Measurements from ENCODE around the gene FCGR1A.
A peak's percentile ranks its signal among the peaks of the same experiment; 100 is the strongest.
"Not testable (repeated sequence)": the region's sequence is repeated elsewhere in the genome, so short reads cannot be mapped to it uniquely, and the experiment has no call there.

Gene FCGR1A

GRCh38 chr1:149793885-149794284 lies 11.4 kb downstream of the FCGR1A start:
- not testable (repeated sequence) for H3K14ac ChIP-seq (ENCODE audit: low read length in 2 of 2); H3K4ac ChIP-seq (ENCODE audit: low read depth in 1 of 2, low read length in 2 of 2); H3K4me1 ChIP-seq (ENCODE audit: control insufficient read depth, insufficient read depth, low read depth, low read length); H4K91ac ChIP-seq (ENCODE audit: low read length); H3K23ac ChIP-seq (ENCODE audit: low read length in 2 of 2); H2AK5ac ChIP-seq (ENCODE audit: low read length, severe bottlenecking); H2BK120ac ChIP-seq (ENCODE audit: low read depth, low read length); H3K9me3 ChIP-seq (ENCODE audit: control insufficient read depth, low read length); H2AFZ ChIP-seq (ENCODE audit: low read depth, low read length); H3K4me2 ChIP-seq (ENCODE audit: low read length, poor library complexity, severe bottlenecking); H3K36me3 ChIP-seq (ENCODE audit: control insufficient read depth in 1 of 2, insufficient read depth in 2 of 2, low read depth in 1 of 2, low read length in 2 of 2); H2BK5ac ChIP-seq (ENCODE audit: low read depth, low read length, poor library complexity, severe bottlenecking); H2BK12ac ChIP-seq (ENCODE audit: low read length in 2 of 2); H2BK15ac ChIP-seq (ENCODE audit: low read depth, poor library complexity, severe bottlenecking); H3K27me3 ChIP-seq (ENCODE audit: control insufficient read depth in 1 of 2, insufficient read depth in 1 of 2, low read length in 2 of 2); H3K9ac ChIP-seq (ENCODE audit: low read length); H3K4me3 ChIP-seq (ENCODE audit: insufficient read depth in 1 of 2, low read depth in 1 of 2, low read length in 2 of 2); H3K79me1 ChIP-seq (replicated peaks; ENCODE audit: low read length, poor library complexity, severe bottlenecking); H3K18ac ChIP-seq (ENCODE audit: low read depth in 1 of 2, low read length in 2 of 2); H4K8ac ChIP-seq (ENCODE audit: low read length); H3K27ac ChIP-seq (ENCODE audit: low read length, poor library complexity, severe bottlenecking); DNase-seq
- WGBS: no CpG with 5 or more reads among the region's 5 CpGs

DNA sequence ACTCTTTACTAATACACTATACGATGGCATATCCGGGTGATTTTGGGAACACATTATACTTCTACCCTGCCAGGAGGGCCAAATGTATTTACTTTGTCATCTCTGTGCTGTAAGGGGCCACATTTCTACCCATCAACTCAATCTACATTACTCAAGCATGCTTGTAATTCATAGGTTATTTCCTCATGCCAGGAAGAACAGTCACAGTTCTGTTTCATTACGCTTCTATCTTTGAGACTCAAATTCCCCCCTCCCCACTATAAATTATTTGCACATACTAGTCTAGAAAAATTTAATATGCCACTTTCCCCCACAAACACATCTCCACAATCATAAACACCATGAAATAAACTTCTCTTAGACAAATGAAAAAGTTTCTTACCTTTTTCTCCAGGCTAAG lies 19.1 kb downstream of the FCGR1A start:
- H3K27me3 ChIP-seq (ENCODE audit: control insufficient read depth in 1 of 2, insufficient read depth in 1 of 2, low read length in 2 of 2); H2BK12ac ChIP-seq (ENCODE audit: low read length in 2 of 2); H3K4ac ChIP-seq (ENCODE audit: low read depth in 1 of 2, low read length in 2 of 2); H3K9ac ChIP-seq (ENCODE audit: low read length); H3K4me1 ChIP-seq (ENCODE audit: control insufficient read depth, insufficient read depth, low read depth, low read length); H3K18ac ChIP-seq (ENCODE audit: low read depth in 1 of 2, low read length in 2 of 2); DNase-seq; H3K36me3 ChIP-seq (ENCODE audit: control insufficient read depth in 1 of 2, insufficient read depth in 2 of 2, low read depth in 1 of 2, low read length in 2 of 2); H2AK5ac ChIP-seq (ENCODE audit: low read length, severe bottlenecking); H2BK15ac ChIP-seq (ENCODE audit: low read depth, poor library complexity, severe bottlenecking); H3K23ac ChIP-seq (ENCODE audit: low read length in 2 of 2); H3K9me3 ChIP-seq (ENCODE audit: control insufficient read depth, low read length); H3K79me1 ChIP-seq (replicated peaks; ENCODE audit: low read length, poor library complexity, severe bottlenecking); H2AFZ ChIP-seq (ENCODE audit: low read depth, low read length); H2BK120ac ChIP-seq (ENCODE audit: low read depth, low read length); H3K4me3 ChIP-seq (ENCODE audit: insufficient read depth in 1 of 2, low read depth in 1 of 2, low read length in 2 of 2); H2BK5ac ChIP-seq (ENCODE audit: low read depth, low read length, poor library complexity, severe bottlenecking); H3K27ac ChIP-seq (ENCODE audit: low read length, poor library complexity, severe bottlenecking); H3K4me2 ChIP-seq (ENCODE audit: low read length, poor library complexity, severe bottlenecking); H4K8ac ChIP-seq (ENCODE audit: low read length); H4K91ac ChIP-seq (ENCODE audit: low read length); H3K14ac ChIP-seq (ENCODE audit: low read length in 2 of 2): not testable (repeated sequence)
- WGBS: 90% methylated on average over 1 of the region's 3 CpGs

DNA sequence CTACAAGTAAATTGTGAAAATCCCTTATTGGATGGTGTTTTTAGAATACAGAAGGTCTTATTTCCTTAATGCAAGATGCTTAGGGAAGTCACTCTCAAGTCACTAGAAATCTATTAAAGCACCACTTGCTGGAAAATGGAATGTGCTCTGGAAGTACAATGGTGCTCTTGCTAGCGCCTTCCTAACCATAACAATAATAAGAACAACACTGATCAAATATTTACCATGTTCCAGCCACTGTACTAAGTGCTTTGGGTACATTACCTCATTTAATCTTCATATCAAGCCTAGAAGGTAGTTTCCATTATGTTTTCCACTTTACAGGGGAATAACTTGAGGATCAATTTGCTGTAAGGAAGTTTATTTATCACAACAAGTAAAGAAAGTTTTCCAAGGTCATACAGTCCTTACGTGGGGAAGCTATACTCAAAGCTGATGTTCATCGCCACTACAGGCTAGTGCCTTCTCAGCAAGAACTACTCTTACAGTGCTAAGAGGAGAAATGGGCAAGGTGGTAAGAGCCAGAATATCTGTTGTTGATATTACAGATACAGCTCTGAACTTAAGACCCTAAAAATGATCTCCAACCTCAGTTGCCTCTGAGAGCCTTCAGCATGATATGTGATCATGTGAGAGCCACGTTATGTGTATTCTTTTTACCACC lies 22.1 kb downstream of the FCGR1A start:
- H2BK12ac ChIP-seq (ENCODE audit: low read length in 2 of 2); H4K8ac ChIP-seq (ENCODE audit: low read length); H3K27ac ChIP-seq (ENCODE audit: low read length, poor library complexity, severe bottlenecking); H3K4me3 ChIP-seq (ENCODE audit: insufficient read depth in 1 of 2, low read depth in 1 of 2, low read length in 2 of 2); H3K4ac ChIP-seq (ENCODE audit: low read depth in 1 of 2, low read length in 2 of 2); H3K79me1 ChIP-seq (replicated peaks; ENCODE audit: low read length, poor library complexity, severe bottlenecking); H3K27me3 ChIP-seq (ENCODE audit: control insufficient read depth in 1 of 2, insufficient read depth in 1 of 2, low read length in 2 of 2); H3K18ac ChIP-seq (ENCODE audit: low read depth in 1 of 2, low read length in 2 of 2); H3K36me3 ChIP-seq (ENCODE audit: control insufficient read depth in 1 of 2, insufficient read depth in 2 of 2, low read depth in 1 of 2, low read length in 2 of 2); H3K23ac ChIP-seq (ENCODE audit: low read length in 2 of 2); H2AK5ac ChIP-seq (ENCODE audit: low read length, severe bottlenecking); H3K9me3 ChIP-seq (ENCODE audit: control insufficient read depth, low read length); H2AFZ ChIP-seq (ENCODE audit: low read depth, low read length); H2BK5ac ChIP-seq (ENCODE audit: low read depth, low read length, poor library complexity, severe bottlenecking); H3K9ac ChIP-seq (ENCODE audit: low read length); H3K14ac ChIP-seq (ENCODE audit: low read length in 2 of 2); H2BK15ac ChIP-seq (ENCODE audit: low read depth, poor library complexity, severe bottlenecking); H4K91ac ChIP-seq (ENCODE audit: low read length); H3K4me2 ChIP-seq (ENCODE audit: low read length, poor library complexity, severe bottlenecking); H2BK120ac ChIP-seq (ENCODE audit: low read depth, low read length); H3K4me1 ChIP-seq (ENCODE audit: control insufficient read depth, insufficient read depth, low read depth, low read length); DNase-seq: not testable (repeated sequence)
- no CpG with 5 or more reads among the region's 4 CpGs for WGBS

GRCh38 chr1:149810697-149811405 lies 28.4 kb downstream of the FCGR1A start:
- H2AK5ac ChIP-seq (ENCODE audit: low read length, severe bottlenecking); H3K9me3 ChIP-seq (ENCODE audit: control insufficient read depth, low read length); H4K8ac ChIP-seq (ENCODE audit: low read length); H2BK15ac ChIP-seq (ENCODE audit: low read depth, poor library complexity, severe bottlenecking); H2BK5ac ChIP-seq (ENCODE audit: low read depth, low read length, poor library complexity, severe bottlenecking); H3K14ac ChIP-seq (ENCODE audit: low read length in 2 of 2); DNase-seq; H3K18ac ChIP-seq (ENCODE audit: low read depth in 1 of 2, low read length in 2 of 2); H3K23ac ChIP-seq (ENCODE audit: low read length in 2 of 2); H3K27ac ChIP-seq (ENCODE audit: low read length, poor library complexity, severe bottlenecking); H3K27me3 ChIP-seq (ENCODE audit: control insufficient read depth in 1 of 2, insufficient read depth in 1 of 2, low read length in 2 of 2); H4K91ac ChIP-seq (ENCODE audit: low read length); H3K4me3 ChIP-seq (ENCODE audit: insufficient read depth in 1 of 2, low read depth in 1 of 2, low read length in 2 of 2); H3K79me1 ChIP-seq (replicated peaks; ENCODE audit: low read length, poor library complexity, severe bottlenecking); H3K4ac ChIP-seq (ENCODE audit: low read depth in 1 of 2, low read length in 2 of 2); H3K4me1 ChIP-seq (ENCODE audit: control insufficient read depth, insufficient read depth, low read depth, low read length); H3K4me2 ChIP-seq (ENCODE audit: low read length, poor library complexity, severe bottlenecking); H3K36me3 ChIP-seq (ENCODE audit: control insufficient read depth in 1 of 2, insufficient read depth in 2 of 2, low read depth in 1 of 2, low read length in 2 of 2); H2BK12ac ChIP-seq (ENCODE audit: low read length in 2 of 2); H2BK120ac ChIP-seq (ENCODE audit: low read depth, low read length); H2AFZ ChIP-seq (ENCODE audit: low read depth, low read length): not testable (repeated sequence)
- WGBS: 35% methylated on average over 5 of the region's 7 CpGs
- H3K9ac ChIP-seq (ENCODE audit: low read length): peak overlapping the region; percentile 68

All from mesenchymal stem cell (in vitro differentiated cells and primary cell).